ENCODE measurements around the gene RCOR3.
"Not testable (repeated sequence)": the region's sequence is repeated elsewhere in the genome, so short reads cannot be mapped to it uniquely, and the experiment has no call there.

RCOR3 gene

GRCh38 chr1:211341999-211342398, 82.8 kb downstream of the RCOR3 start:
- DNase-seq, result no peak

DNA sequence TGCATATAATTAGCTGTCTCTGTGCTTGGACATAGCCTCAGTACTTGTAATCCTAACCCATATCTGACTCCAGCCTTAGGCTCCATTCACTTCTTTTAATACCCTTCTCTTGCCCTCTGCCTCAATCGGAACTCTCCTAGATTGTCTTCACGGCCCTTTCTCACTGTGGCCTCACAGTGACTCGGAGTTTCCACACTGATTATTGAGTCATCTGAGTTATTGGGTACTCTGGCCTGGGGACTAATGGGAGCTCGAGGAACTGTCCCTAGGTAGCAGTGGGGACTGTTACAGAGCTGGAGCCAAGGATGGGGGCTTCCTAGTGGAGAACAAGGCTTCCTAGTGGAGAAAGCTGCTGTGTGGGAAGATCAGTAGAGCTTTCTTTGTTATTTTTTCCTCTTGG, 84.4 kb downstream of the RCOR3 start:
- no peak for DNase-seq

- DNase-seq, result no peak
Observed at GRCh38 chr1:211344152-211344618, 85.0 kb downstream of the RCOR3 start.

GRCh38 chr1:211345719-211346118, 86.6 kb downstream of the RCOR3 start:
- DNase-seq, result peak; percentile 23 to 58

- DNase-seq, result no peak
Observed at GRCh38 chr1:211347077-211347844, 88.1 kb downstream of the RCOR3 start.

DNA sequence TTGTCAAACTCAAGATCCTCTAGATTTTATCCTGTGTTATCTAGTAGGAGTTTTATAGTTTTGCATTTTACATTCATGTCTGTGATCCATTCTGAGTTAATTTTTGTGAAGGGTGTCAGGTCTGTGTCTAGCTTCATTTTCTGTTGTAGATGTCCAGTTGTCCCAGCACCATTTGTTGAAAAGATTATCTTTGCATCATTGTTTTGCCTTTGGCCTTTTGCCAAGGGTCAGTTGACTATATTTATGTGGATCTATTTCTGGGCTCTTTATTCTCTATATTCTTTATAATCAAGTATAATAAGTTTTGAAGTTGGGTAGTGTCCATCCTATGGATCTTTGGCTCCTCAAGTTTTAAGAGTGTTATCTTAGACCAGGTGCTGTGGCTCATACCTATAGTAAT, 89.4 kb downstream of the RCOR3 start:
- DNase-seq, result no peak

DNA sequence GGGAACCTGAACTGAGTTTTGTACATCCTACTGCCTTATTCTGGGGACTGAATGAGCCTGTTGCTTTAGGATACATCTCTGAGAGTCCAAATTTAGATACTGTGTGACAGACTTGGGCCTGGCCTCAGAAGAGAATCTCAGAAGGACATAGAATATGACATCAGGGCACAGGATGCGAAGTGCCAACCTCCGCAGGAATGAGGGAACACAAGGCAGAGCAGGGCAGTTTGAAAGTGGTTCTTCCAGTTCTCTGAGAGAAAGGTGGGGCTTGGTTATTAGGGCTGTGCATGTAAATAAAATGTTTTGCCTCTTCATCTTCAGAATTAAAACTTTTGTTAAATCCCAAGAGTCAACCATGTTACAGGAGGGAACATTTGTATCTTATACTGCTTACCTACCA, 90.6 kb downstream of the RCOR3 start:
- peak in 1 of 2 experiments; percentile 60 for DNase-seq

DNA sequence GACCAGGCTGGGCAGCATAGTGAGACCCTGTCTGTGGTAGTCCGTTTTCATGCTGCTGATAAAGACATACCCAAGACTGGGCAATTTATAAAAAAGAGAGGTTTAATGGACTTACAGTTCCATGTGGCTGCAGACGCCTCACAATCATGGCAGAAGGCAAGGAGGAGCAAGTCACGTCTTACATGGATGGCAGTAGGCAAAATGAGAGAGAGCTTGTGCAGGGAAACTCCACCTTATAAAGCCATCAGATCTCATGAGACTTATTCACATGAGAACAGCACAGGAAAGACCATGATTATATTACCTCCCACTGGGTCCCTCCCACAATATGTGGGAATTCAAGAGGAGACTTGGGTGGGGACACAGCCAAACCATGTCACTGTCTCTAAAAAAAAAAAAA, 92.9 kb downstream of the RCOR3 start:
- DNase-seq, result not testable (repeated sequence)

DNA sequence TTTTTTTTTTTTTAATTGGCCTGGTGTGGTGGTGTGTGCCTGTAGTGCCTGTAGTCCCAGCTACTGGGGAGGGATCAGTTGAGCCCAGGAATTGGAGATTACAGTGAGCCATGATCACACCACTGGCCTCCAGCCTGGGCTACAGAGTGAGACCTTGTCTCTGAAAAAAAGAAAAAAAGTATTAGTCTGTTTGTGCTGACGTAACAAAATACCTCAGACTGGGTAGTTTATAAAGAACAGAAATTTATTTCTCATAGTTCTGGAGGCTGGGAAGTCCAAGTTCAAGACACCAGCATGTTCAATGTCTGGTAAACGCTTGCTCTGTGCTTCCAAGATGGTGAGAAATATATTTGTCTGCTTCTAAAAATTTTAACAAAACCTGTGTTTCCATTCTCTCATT, 93.3 kb downstream of the RCOR3 start:
- no peak for DNase-seq

DNA sequence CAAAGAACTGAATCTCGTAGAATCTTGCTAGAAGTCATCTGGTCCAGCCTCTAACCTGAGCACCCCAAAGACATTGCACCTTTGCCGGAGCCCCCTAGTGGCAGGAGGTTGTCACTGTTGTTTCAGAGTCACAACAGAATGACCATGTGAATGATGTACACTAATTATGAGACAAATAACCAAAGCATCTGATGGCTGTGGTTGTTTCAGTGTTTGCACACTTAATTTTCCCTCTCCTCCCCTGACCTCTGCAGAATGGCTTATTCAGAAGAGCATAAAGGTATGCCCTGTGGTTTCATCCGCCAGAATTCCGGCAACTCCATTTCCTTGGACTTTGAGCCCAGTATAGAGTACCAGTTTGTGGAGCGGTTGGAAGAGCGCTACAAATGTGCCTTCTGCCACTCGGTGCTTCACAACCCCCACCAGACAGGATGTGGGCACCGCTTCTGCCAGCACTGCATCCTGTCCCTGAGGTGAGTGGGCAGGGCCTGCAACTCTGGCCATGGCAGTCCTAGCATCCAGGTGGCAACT, 93.9 kb downstream of the RCOR3 start:
- peak; percentile 39 to 69 for DNase-seq

DNA sequence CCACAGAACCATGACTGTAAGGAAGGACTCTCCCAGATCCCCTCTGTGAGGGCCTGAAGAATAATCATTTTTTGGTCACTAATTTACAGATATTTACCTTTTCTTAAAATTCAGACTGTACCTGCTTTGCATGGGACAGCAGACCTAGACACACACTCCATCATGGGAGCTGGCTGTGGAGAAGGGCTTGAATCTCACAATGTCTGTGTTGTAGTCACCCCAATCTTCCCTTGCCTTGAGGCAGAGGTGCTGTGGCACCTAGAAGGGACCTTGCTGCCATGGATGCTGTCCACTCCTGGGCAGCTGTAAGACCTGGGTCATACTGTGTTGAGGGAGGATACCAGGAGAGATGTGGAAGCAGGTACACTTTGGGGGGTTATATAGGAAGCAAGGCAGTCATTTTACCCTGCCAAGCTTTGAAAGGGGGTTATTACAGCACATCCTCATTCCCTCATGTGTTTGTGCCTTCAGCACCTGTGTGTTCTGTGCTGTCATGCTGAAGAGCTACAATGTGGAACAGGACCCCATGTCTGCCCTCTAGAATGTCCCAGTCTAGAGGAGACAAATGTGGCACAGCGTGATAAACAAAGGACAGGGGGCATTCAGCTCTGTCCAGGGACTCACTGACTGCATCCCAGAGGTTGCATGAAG, 94.5 kb downstream of the RCOR3 start:
- no peak for DNase-seq

DNA sequence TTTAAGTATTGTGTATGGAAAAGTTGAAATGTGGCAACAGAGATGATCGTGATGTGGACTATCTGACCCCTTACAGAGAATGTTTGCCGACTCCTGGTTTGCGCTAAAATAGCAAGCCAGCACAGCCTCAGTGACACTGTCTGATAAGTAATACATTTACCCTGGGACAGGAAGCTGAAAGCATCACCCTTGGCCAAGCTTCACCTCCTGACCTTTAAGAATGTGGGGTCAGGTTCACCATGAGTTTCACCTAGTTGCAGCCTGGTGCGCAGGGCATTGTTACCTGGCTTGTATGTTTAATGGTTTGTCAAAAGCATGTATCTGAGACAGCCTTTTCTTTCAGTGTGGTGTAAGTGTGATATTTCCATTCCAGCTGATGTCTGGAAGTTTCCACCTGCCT, 96.7 kb downstream of the RCOR3 start:
- DNase-seq, result no peak

DNA sequence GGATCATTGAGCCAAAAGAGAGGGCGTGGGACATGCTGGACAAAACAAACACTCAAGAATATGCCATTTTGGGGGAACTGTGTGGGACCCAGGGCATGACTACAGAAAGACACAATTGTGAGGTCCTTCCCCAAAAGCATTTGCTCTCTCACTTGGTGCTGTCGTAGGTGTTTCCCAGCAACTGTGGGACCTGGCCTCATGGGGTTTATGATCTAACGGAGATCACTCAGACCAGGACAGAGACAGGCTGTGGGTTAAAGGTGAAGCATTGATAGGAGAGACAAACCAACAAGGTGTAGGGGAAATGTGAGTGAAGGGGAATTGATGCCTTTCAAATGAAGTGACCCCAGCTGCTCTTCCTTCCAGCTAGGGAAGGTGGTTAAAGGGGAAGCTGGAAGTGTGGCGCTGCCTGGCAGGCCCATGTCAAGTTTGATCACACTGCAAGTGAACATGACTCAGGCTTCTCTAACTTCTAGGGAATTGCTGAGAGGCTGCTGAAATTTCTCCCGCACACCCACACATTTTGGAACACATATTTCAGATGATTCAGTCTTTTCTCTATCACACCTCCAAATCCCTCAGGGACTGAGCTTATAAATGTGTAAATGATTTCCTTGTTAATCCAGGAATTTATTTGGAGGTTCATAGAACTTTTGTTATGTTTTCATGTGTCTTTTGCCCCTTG, 97.7 kb downstream of the RCOR3 start:
- DNase-seq, result no peak

- DNase-seq, result no peak
Observed at GRCh38 chr1:211358685-211359084, 99.5 kb downstream of the RCOR3 start.

GRCh38 chr1:211359876-211360275, 100.7 kb downstream of the RCOR3 start:
- DNase-seq, result no peak

DNA sequence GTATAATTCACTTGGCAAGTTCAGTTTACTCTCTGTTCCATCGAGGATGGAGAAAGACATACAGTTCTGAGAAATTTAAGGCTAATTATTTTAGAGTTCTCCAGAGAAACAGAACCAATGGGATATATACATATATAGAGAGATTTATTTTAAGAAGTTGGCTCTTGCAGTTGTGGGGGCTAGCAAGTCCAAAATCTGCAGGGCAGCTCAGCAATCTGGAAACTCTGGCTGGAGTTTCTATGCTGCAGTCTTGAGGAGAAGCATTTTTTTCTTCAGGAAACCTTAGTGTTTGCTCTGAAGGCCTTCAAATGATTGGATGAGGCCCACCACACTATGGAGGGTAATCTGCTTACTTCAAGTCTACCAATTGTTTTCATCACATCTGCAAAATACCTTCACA, 102.0 kb downstream of the RCOR3 start:
- DNase-seq, result no peak

Measured in NCI-H526 (cell line).